Measurements from ENCODE around the gene PHF19. TPM values are rescaled to one million over a fixed set of nuclear protein-coding genes. Genes with fewer than 3 reads are reported as not detected.

Gene PHF19
- total and polyA plus RNA-seq, 2 experiments from 2014 or later, result 7.1 to 40.0 TPM

DNA sequence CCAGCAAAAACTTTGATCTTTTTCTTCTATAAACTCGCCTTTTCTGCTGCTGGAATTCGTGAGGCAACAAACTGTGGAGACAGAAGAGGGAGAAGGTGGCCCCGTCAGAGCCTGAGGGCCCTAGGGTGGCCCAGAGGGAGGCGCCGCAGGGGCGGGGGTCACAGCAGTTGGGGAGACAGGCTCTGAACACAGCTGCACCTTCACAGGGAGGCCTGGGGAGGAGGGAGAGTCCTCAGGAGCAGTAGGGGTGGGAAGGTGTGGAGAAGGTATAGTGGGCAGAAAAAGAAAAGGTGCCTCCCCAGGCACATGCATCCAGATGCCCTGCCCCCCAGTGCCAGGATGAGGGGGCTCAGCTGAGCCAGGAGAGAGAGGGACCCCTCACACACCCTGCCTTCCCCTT is 15.1 kb downstream of the PHF19 start:
- TF ChIP-seq, protein P1, sequence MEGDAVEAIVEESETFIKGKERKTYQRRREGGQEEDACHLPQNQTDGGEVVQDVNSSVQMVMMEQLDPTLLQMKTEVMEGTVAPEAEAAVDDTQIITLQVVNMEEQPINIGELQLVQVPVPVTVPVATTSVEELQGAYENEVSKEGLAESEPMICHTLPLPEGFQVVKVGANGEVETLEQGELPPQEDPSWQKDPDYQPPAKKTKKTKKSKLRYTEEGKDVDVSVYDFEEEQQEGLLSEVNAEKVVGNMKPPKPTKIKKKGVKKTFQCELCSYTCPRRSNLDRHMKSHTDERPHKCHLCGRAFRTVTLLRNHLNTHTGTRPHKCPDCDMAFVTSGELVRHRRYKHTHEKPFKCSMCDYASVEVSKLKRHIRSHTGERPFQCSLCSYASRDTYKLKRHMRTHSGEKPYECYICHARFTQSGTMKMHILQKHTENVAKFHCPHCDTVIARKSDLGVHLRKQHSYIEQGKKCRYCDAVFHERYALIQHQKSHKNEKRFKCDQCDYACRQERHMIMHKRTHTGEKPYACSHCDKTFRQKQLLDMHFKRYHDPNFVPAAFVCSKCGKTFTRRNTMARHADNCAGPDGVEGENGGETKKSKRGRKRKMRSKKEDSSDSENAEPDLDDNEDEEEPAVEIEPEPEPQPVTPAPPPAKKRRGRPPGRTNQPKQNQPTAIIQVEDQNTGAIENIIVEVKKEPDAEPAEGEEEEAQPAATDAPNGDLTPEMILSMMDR (IDR thresholded peaks at IDR 0.05; ENCODE audit: low read depth, low read length), result no peak
- Histone ChIP-seq H3K36me3 (peaks cover 2% of the 10 kb centered on the region), H3K27me3 (no peaks in the 10 kb centered on the region), H3K9me3 (ENCODE audit: low read depth) (no peaks in the 10 kb centered on the region), H3K27ac (no peak overlapping the region), H3K4me3 (no peak overlapping the region), H3K4me1 (ENCODE audit: low read depth) (no peaks in the 10 kb centered on the region)
- DNase-seq (ENCODE audit: low read depth in 1 of 2, low spot score in 1 of 2), result no peak

DNA sequence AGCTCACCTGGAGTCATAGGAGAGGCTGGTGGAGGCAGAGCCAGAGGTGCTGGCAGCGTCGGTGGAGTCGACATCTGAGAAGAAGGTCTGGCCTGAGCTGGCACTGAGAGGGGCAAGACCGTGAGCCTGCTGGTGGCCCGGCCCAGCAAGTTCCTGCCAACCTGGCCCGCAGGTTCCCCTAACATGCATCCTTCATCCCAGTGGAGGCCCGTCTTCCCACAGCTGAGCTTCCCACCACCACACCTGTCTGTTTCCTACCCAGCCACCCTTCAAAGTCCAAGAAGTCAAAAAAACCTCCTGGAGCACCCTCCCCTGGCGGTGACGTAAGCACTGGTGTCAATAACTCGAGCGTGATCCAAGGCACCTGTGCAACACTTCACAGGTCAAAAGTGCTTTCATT is 16.9 kb downstream of the PHF19 start:
- H3K4me3 ChIP-seq, result no peak overlapping the region
- no peak overlapping the region for H3K27ac ChIP-seq
- H3K27me3 ChIP-seq, result no peaks in the 10 kb centered on the region
- TF ChIP-seq, protein P1 (IDR thresholded peaks at IDR 0.05; ENCODE audit: low read depth, low read length), result no peak
- DNase-seq (ENCODE audit: low read depth in 1 of 2, low spot score in 1 of 2), result no peak
- H3K36me3 ChIP-seq, result peaks cover 2% of the 10 kb centered on the region
- H3K4me1 ChIP-seq (ENCODE audit: low read depth), result no peaks in the 10 kb centered on the region
- no peaks in the 10 kb centered on the region for H3K9me3 ChIP-seq (ENCODE audit: low read depth)

DNA sequence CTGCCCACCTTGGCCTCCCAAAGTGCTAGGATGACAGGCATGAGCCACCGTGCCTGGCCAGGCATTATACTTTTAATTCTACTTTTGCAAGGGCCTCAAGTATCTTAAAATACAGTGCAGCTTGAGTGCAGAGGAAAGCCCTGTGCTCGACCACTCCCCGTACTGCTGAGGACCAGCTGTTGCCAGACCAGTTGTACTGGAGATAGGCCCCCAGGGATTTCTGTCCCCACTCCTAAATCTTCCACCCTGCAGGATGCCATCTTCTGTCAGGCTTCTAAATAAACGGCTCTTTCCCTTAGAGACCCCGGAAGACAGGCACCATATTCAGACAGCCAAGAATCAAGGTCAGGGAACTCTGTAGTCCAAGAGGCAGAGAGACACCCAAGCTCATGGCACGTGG is 17.6 kb downstream of the PHF19 start:
- Histone ChIP-seq H3K4me1 (ENCODE audit: low read depth) (no peaks in the 10 kb centered on the region), H3K4me3 (no peak overlapping the region), H3K9me3 (ENCODE audit: low read depth) (no peaks in the 10 kb centered on the region), H3K27me3 (no peaks in the 10 kb centered on the region), H3K36me3 (peaks cover 2% of the 10 kb centered on the region), H3K27ac (no peak overlapping the region)
- no peak for DNase-seq (ENCODE audit: low read depth in 1 of 2, low spot score in 1 of 2)
- TF ChIP-seq, protein P1 (IDR thresholded peaks at IDR 0.05; ENCODE audit: low read depth, low read length), result no peak

DNA sequence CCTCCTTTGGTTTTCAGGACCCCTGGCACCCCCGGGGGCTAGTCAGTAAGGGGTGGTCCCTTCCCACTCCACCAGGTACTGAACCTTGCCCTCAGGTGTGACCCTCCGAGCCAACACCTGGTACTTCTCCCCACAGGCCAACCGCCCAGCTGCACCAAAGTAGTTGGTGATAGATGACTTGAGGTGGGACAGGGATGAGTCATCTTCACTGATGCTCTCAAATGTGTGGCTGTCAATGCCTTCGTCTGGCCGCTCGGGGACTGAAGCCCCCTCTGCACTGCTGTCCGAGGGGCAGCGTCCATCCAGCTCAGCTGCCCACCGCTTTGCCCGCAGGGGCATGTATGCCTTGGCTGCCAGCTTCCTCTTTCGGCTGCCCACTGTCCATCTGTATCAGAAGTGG is 19.1 kb downstream of the PHF19 start:
- TF ChIP-seq, protein P1 (IDR thresholded peaks at IDR 0.05; ENCODE audit: low read depth, low read length), result no peak
- Histone ChIP-seq H3K4me3 (no peak overlapping the region), H3K9me3 (ENCODE audit: low read depth) (no peaks in the 10 kb centered on the region), H3K4me1 (ENCODE audit: low read depth) (no peaks in the 10 kb centered on the region), H3K27me3 (no peaks in the 10 kb centered on the region), H3K36me3 (peaks cover 2% of the 10 kb centered on the region), H3K27ac (no peak overlapping the region)
- DNase-seq (ENCODE audit: low read depth in 1 of 2, low spot score in 1 of 2), result no peak

DNA sequence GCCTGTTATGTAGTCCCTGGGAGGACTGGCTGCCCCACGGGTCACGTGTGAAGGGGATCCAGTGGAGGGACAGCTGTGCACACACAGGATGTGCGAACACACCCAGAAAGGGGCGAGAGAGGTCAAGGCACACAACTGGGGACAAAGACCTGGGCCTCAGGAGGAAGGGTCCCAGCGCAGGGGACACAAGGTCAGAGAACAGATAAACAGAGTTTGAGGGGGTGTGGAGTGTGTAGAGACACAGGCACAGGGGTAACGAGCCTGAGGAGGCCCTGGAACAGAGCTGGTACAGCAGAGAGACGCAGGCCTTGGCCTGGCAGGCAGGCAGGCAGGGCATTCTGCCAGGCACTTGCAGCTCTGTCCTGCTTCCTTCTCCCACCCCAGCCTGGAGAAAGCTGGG is 19.5 kb downstream of the PHF19 start:
- Histone ChIP-seq H3K27me3 (no peaks in the 10 kb centered on the region), H3K4me3 (no peak overlapping the region), H3K36me3 (peaks cover 2% of the 10 kb centered on the region), H3K27ac (no peak overlapping the region), H3K9me3 (ENCODE audit: low read depth) (no peaks in the 10 kb centered on the region), H3K4me1 (ENCODE audit: low read depth) (no peaks in the 10 kb centered on the region)
- TF ChIP-seq, protein P1 (IDR thresholded peaks at IDR 0.05; ENCODE audit: low read depth, low read length), result no peak
- no peak for DNase-seq (ENCODE audit: low read depth in 1 of 2, low spot score in 1 of 2)

DNA sequence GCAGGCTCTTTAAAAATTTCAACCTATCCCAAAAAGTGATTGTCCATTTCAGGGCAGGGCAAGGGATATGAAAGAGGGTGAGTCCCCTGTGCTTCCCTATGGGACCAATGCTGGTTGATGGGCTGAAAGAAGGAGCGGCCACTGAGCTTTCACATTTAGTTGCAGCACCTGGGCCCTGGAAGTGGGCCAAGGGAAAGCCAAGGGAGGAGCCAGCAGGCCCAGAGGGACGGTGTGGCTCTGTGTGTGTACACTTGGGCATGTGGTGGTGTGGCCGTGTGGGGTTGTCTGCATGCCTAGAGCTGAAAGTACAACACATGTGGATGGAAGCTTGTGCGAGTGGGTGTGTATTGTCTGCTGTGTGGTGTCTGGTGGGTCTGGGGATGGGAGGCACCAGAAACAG is 20.3 kb downstream of the PHF19 start:
- H3K36me3 ChIP-seq, result peaks cover 2% of the 10 kb centered on the region
- H3K27me3 ChIP-seq, result no peaks in the 10 kb centered on the region
- DNase-seq (ENCODE audit: low read depth in 1 of 2, low spot score in 1 of 2), result no peak
- TF ChIP-seq, protein P1 (IDR thresholded peaks at IDR 0.05; ENCODE audit: low read depth, low read length), result no peak
- no peaks in the 10 kb centered on the region for H3K4me1 ChIP-seq (ENCODE audit: low read depth)
- no peak overlapping the region for H3K4me3 ChIP-seq
- H3K9me3 ChIP-seq (ENCODE audit: low read depth), result no peaks in the 10 kb centered on the region
- H3K27ac ChIP-seq, result no peak overlapping the region

All from cardiac muscle cell (in vitro differentiated cells and primary cell).